CD4-positive, alpha-beta T cell treated with Interleukin-15 for 1 hour (primary cell): ENCODE measurements around the gene IFNE.

Experiments
- DNase-seq: peaks from one replicate; pipeline ENCODE4 v3.0.0-alpha.2; 2020

Gene IFNE, protein sequence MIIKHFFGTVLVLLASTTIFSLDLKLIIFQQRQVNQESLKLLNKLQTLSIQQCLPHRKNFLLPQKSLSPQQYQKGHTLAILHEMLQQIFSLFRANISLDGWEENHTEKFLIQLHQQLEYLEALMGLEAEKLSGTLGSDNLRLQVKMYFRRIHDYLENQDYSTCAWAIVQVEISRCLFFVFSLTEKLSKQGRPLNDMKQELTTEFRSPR

DNA sequence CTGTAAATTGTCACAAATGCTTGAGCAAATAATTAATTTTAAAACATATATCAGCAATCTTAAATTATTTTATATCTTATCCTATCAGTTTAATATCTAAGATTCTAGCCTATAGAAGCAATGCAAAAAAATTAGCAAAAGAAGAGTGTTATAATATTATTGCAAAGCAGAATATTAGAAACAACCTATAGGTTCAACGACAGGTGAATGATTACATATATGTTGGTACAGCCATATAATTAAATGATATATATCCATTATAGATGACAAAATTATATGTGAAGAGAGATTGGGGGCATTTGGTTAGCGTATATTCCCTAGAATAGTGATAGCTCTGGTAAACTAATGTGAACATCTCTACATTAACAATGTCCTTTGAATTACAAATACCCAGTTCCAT is at the start of gene IFNE:
TSS of gene IFNE (minus strand) at position 101 of the 400 bp plus-strand sequence. CDS start 619 bp downstream, outside the sequence.
- DNase-seq: no peak

DNA sequence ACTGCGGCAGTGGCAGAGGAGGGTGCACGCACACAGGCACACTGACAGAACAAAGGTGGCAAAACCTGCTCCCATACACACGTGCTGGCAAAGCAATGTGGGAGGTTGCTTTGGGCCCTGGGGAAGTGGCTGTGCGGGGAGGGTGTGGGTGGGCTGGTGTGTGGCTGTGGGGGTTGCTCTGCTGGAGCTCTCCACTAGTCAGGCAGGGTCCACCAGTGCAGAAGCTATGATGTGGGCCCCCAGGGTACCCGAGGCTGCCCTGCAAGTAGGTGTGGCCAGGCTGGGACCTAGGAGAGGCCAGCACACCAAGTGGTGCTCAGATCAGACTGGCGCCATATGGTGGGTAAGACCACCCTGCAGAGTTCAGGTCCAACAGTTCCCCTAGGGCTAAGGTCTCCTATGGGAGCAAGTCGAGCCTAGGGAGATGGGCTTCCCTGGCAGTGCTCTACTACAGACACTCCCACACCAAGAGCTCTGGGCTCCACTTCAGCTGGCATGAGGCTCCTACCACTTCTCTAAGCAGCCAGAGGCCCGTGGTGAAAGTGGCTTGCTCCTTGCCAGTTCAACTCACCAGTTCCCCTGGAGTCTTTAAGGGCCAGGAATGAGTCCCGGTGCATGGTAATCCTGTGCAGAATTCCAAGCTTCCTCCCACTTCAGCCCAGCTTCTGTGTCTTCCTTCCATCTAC is 46.2 kb upstream of the IFNE start:
- DNase-seq: no peak

DNA sequence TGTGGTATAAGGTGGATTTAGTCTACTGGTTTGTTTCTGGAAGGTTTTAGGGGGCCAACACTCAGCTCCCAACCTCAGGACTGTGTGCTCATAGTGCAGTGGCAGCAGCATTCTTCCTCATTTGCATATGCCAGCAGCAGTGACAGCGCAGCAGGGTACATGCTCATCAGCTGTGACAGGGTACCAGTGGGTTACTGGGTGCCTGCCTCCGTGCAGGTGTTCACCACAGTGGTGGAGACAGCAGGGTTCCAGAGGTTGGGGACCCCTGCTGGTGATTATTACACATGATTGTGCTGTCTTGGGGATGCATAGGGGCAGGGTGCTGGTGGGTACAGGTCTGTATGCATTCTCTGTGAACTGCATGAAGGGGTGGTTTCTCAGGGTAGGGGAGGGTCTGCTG is 45.5 kb upstream of the IFNE start:
- no peak for DNase-seq

GRCh38 chr9:21525174-21525573 is 43.1 kb upstream of the IFNE start:
- no peak for DNase-seq

DNA sequence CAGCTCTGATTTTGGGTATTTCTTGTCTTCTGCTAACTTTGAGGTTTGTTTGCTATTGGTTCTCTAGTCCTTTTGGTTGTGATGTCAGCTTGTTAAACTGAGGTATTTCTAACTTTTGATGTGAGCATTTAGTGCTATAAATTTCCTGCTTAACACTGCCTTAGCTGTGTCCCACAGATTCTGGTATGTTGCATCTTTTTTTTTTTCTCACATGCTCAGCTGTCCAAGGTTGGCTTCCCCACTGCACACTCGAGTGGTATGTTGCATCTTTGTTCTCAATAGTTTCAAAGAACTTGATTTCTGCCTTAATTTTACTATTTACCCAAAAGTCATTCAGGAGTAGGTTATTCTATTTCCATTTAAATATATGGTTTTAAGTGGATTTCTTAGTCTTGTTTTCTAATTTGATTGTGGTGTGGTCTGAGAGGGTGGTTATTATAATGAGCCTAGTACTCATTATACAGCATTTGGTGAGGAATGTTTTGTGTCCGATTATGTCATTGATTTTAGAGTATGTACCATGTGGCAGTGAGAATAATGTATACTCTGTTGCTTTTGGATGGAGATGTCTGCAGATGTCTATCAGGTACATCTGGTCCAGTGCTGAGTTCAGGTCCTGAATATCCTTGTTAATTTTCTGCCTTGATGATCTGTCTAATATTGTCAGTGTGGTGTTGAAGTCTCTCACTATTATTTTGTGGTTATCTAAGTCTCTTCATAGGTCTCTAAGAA is 42.2 kb upstream of the IFNE start:
- DNase-seq: no peak

DNA sequence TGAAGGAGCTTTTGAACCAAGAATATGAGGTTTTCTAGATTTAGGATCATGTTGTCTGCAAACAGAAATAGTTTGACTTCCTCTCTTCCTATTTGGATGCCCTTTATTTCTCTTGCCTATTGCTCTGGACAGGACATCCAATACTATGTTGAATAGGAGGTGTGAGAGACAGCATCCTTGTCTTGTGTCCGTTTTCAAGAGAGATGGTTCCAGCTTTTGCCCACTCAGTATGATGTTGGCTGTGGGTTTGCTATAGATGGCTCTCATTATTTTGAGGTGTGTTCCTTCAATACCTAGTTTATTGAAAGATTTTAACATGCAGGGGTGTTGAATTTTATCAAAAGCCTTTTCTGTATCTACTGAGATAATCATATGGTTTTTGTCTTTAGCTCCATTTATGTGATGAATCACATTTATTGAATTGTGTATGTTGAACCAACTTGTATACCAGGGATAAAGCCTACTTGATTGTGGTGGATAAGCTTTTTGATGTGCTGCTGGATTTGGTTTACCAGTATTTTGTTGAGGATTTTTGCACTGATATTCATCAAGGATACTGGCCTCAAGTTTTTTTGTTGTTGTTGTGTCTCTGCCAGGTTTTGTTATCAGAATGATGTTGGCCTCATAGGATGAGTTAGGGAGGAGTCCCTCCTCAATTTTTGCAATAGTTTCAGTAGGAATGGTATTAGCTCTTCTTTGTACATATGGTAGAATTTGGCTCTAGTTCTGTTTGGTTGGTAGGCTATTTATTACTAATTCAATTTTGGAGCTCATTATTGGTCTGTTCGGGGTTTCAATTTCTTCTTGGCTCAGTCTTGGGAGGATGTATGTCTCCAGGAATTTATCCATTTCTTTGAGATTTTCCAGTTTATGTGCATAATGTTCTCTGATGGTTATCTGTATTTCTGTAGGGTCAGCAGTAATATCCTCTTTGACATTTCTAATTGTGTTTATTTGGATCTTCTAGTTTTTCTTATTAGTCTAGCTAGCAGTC is 41.2 kb upstream of the IFNE start:
- no peak for DNase-seq

- no peak for DNase-seq
Measured at GRCh38 chr9:21522348-21522747, 40.2 kb upstream of the IFNE start.

GRCh38 chr9:21521448-21521847 is 39.3 kb upstream of the IFNE start:
- DNase-seq: no peak

- DNase-seq: no peak
Measured at GRCh38 chr9:21520501-21521228, 38.6 kb upstream of the IFNE start.

GRCh38 chr9:21519855-21520434 is 37.8 kb upstream of the IFNE start:
- DNase-seq: no peak

GRCh38 chr9:21516796-21517195 is 34.7 kb upstream of the IFNE start:
- DNase-seq: no peak

GRCh38 chr9:21513431-21513830 is 31.3 kb upstream of the IFNE start:
- no peak for DNase-seq

- DNase-seq: no peak
Measured at GRCh38 chr9:21510806-21511205, 28.7 kb upstream of the IFNE start.

DNA sequence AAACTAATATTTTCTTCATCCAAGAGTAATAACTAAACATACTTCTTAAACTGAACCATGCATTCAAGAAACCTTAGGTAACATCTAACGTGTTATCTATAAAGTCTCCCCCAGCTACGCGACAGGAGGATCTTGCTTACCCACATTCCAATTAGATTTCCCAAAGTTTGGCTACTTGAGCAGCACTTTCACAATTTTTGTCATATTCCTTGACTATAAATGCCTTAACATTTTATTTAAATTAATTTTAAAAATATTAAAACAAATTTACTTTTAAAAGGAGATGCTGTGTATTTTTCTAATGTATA is 25.3 kb upstream of the IFNE start:
- no peak for DNase-seq

DNA sequence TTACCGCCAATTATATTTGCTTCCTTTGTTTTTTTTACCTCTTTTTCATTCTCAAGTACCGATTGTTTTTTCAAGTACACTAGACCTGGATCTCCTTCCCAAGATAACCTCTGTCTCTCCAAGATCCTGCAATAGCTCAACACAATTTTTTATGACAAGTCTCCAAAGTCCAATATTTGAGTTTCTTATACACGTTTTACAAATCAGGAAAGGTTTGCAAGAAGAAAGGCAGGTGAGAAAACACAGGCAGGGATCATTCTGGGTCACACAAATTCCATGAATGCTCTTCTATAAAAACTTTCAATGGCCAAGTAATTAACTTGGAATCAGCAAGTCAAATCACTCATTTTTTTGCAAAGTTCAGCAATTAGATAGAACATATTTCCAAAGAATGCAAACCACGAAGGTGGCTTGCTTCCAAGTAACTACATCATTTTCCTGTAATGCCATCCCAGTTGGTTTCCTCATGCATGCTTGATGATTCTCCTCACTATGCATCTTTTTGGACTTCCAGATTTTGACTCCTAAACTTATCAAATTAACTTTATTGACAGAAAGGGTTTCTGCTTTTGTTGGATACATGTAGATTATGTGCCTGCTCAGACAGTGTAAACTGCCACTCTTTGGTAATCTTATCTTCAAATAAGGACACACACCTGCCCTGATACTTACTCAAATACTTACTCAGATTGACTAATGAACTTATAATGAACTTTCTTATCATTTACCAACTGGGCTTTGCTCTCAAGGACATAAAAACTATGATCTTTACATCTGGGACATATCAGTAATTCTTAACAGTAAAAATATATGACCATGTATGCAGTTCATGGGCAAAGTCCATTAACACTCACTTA is 24.7 kb upstream of the IFNE start:
- no peak for DNase-seq

GRCh38 chr9:21505425-21506179 is 23.5 kb upstream of the IFNE start:
- no peak for DNase-seq

DNA sequence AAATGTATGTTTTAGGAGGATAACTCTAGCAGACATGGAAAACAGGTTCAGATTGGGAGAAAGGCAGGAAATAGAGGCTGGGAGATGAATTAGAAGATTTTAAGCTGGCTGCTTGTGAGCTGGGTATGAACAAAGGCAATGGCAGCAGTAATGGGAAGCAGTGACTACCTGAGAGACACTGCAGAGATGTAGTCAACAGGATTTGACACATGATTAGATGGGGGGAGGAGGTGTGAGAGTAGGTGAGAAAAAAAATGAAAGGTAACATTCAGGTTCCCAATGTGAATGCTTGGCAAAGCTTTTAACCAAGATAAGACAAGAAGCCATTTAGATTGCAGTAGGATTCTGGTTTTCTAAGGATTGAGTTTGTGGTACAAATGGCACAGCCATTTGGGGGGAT is 22.8 kb upstream of the IFNE start:
- DNase-seq: no peak

DNA sequence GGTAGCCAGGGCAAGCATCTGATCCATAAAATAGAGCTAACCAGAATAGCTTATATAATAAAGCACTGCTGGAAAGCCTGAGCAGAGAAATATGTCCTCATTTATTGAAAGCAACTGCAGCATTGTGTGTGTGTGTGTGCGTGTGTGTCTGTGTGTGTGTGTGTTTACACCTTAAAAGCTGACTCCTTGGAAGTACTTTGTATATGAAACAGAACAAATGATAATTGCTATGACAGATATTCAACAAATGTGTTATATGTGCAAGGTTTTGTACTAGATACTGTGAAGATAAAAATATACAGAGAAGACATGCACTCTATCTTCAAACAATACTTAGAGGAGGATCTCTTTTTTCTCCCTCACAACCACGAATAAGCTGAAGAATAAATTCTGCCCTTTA is 22.0 kb upstream of the IFNE start:
- no peak for DNase-seq

- no peak for DNase-seq
Measured at GRCh38 chr9:21502586-21502985, 20.5 kb upstream of the IFNE start.

GRCh38 chr9:21499912-21500311 is 17.8 kb upstream of the IFNE start:
- no peak for DNase-seq
